Small intestine (tissue), 7 donors: ENCODE results near the gene CDK6. TPM values are rescaled to one million over a fixed set of nuclear protein-coding genes. Genes with fewer than 3 reads are reported as not detected.

ENCODE experiments used
- DNase-seq, 2 donors: peaks; one replicate each; pipeline versions ENCODE4 v3.0.0 to v3.0.0-alpha.2; 2013
- FAIRE-seq: peaks from 2 replicates; lab custom pipeline; 2012; peaks lifted over from hg19 to GRCh38; lab: Jason Lieb, UNC
- H3K27ac ChIP-seq, 3 donors: one replicate each; pipeline ENCODE4 v1.5.1; 2013; ENCODE audit warnings: low read length in 2 of 3, mild to moderate bottlenecking in 2 of 3, control low read depth in 1 of 3, inconsistent platforms in 1 of 3, low read depth in 1 of 3, moderate library complexity in 1 of 3
- H3K27me3 ChIP-seq, 3 donors: one replicate each; pipeline ENCODE4 v1.6.1; 2013; ENCODE audit warnings: low read length in 3 of 3, inconsistent platforms in 1 of 3; ENCODE audit not compliant: control insufficient read depth in 3 of 3, insufficient read depth in 3 of 3
- H3K36me3 ChIP-seq, 3 donors: one replicate each; pipeline ENCODE4 v1.6.1; 2013; ENCODE audit warnings: low read length in 3 of 3, inconsistent platforms in 1 of 3, low read depth in 1 of 3, mild to moderate bottlenecking in 1 of 3, moderate library complexity in 1 of 3; ENCODE audit not compliant: control insufficient read depth in 3 of 3, insufficient read depth in 2 of 3
- H3K4me1 ChIP-seq, 3 donors: one replicate each; pipeline ENCODE4 v1.6.1; 2013; ENCODE audit warnings: low read length in 2 of 3, inconsistent platforms in 1 of 3, low read depth in 1 of 3, mild to moderate bottlenecking in 1 of 3, moderate library complexity in 1 of 3; ENCODE audit not compliant: control insufficient read depth in 3 of 3, insufficient read depth in 2 of 3
- H3K4me3 ChIP-seq, 3 donors: one replicate each; pipeline ENCODE4 v1.5.1; 2013; ENCODE audit warnings: low read length in 3 of 3, control low read depth in 1 of 3, inconsistent platforms in 1 of 3, low read depth in 1 of 3, mild to moderate bottlenecking in 1 of 3, moderate library complexity in 1 of 3
- H3K9me3 ChIP-seq, 2 donors: one replicate each; pipeline ENCODE4 v1.6.1; 2013; ENCODE audit warnings: low read depth in 1 of 2, low read length in 1 of 2; ENCODE audit not compliant: control insufficient read depth in 2 of 2, insufficient read depth in 1 of 2
- WGBS, 3 donors: extraction: QIAGEN DNeasy Blood & Tissue Kit; methylation state at CpG; one replicate each; pipeline ENCODE4 v1.1.7; 2013; 5-methylcytosine and 5-hydroxymethylcytosine counted together
- polyA plus RNA-seq, 4 donors: library from polyadenylated mRNA; stranded (reverse) in 3 of 4; unstranded in 1 of 4; fragments of 200-250 nt in 3 of 4; fragments of 120-200 nt in 1 of 4; gene quantifications; one replicate each; pipeline versions ENCODE4 v1.2.1 to v1.2.3, GENCODE V29; 2013
- donor health status: healthy with polysubstance abuse.
- donor health status: control.
- donor health status: control.
- donor health status: Bipolar disorder and iron deficiency.
- donor health status: healthy.

CDK6 gene
- polyA plus RNA-seq, 4 donors: 1.6 to 28.0 (median 8.1) TPM

DNA sequence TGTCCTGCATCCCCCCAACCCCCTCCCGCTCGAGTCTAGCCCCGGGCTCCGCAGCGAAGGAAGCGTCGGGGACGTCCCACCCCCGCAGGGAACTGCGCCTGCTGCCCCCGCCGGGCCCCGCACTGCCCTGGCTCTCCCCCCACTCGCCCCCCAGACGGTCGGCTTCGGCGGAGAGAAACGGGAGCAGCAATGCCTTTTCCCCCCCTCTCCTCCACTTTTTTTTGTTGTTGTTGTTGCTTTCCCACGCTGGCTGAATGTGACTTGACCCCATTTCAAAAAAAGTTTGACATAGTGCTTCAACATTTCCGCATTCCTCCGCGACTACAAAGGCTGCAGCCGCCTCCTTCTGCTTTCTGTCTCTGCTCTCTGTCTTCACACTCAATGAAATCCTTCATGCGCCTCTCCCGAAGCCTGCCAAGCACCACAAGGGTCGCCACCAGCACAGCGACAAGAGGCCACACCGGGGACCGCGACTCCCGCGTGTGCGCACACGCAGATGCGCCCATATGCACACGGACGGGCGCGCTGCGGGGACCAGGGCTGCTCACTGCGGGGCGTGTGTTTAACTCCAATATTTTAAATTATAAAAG is 1.0 kb downstream of the CDK6 start:
- 0 to 1% (median 0%) methylated on average over 42 to 43 of the region's 43 CpGs for WGBS, 3 donors

GRCh38 chr7:92834507-92835260 is 1.7 kb downstream of the CDK6 start:
- Histone ChIP-seq H3K9me3 (no peaks in the 10 kb centered on the region), H3K27ac (peak overlapping the region; percentile 80 to 94 (median 93)), H3K4me1 (peaks cover 4 to 11% (median 8%) of the 10 kb centered on the region in 3 donors), H3K27me3 (no peaks in the 10 kb centered on the region), H3K36me3 (peaks cover 0 to 7% (median 0%) of the 10 kb centered on the region in 3 donors), H3K4me3 (peak overlapping the region; percentile 64 to 86 (median 86))
- DNase-seq (peak in 1 of 2 donors; percentile 68), FAIRE-seq (no peak)
- 0% methylated on average over 52 to 53 of the region's 53 CpGs for WGBS, 3 donors

More for the DNA sequence above, 1.0 kb downstream of the CDK6 start:
- H3K27me3 ChIP-seq: no peaks in the 10 kb centered on the region
- H3K4me3 ChIP-seq: peak overlapping the region; percentile 64 to 86 (median 86)
- DNase-seq (peak; percentile 74 to 90), FAIRE-seq (no peak)
- no peaks in the 10 kb centered on the region for H3K9me3 ChIP-seq
- peaks cover 2 to 7% (median 5%) of the 10 kb centered on the region in 3 donors for H3K4me1 ChIP-seq
- H3K27ac ChIP-seq: peak overlapping the region; percentile 38 to 94 (median 93)
- H3K36me3 ChIP-seq: peaks cover 0 to 7% (median 0%) of the 10 kb centered on the region in 3 donors

DNA sequence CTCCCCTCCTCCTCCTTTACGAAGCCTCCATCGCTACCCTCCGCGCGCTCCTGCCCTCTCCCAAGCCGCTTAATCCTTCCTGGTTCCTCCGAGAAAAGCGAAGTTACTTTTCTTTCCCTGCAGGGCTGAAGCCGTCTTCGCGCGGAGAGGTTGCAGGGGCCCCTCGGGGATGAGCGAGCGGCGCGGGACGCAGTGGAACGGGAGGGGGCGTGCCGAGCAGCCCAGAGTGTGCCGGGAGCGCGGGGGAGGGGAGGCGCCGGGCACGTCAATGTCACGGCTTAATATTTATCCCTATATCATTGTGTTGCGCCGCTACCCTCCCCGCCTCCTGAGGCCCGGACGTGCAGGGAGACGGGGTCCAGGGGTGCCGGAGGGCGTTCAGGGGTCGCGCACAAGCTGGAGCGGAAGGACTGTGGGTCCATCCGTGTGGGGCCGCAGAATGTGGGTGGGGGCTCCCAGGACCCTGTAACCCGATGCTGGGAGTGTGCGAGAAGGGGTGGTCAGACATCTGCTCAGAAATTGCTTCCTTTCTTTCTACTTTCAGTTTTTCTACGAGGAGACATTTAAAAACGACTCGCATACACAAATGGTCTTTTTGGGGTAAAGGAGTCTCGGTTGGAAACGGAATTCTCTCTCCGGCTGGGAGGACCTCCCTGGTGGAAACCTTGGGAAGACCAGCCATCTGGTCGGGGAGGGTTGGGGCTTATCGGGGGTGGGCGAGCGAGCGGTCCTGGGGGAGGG is 2.4 kb downstream of the CDK6 start:
- Histone ChIP-seq H3K36me3 (peaks cover 0 to 7% (median 0%) of the 10 kb centered on the region in 3 donors), H3K4me3 (peak overlapping the region; percentile 64 to 86 (median 86)), H3K4me1 (peaks cover 4 to 11% (median 8%) of the 10 kb centered on the region in 3 donors), H3K9me3 (no peaks in the 10 kb centered on the region), H3K27me3 (no peaks in the 10 kb centered on the region), H3K27ac (peak overlapping the region; percentile 80 to 94 (median 93))
- 0 to 1% (median 1%) methylated on average over 47 to 54 of the region's 54 CpGs for WGBS, 3 donors
- DNase-seq (peak; percentile 82 to 92), FAIRE-seq (no peak)

GRCh38 chr7:92833024-92833765 is 3.2 kb downstream of the CDK6 start:
- H3K9me3 ChIP-seq: no peaks in the 10 kb centered on the region
- H3K4me3 ChIP-seq: peak overlapping the region; percentile 64 to 86 (median 86)
- H3K36me3 ChIP-seq: peaks cover 0 to 7% (median 0%) of the 10 kb centered on the region in 3 donors
- H3K4me1 ChIP-seq: peaks cover 4 to 11% (median 8%) of the 10 kb centered on the region in 3 donors
- DNase-seq (peak; percentile 92 to 96), FAIRE-seq (no peak)
- 0% methylated on average over 68 to 83 of the region's 83 CpGs for WGBS, 3 donors
- H3K27me3 ChIP-seq: no peaks in the 10 kb centered on the region
- peak overlapping the region; percentile 80 to 94 (median 93) for H3K27ac ChIP-seq

- DNase-seq (no peak), FAIRE-seq (no peak)
- Histone ChIP-seq H3K27ac (peak overlapping the region; percentile 80 to 94 (median 93)), H3K36me3 (peaks cover 0 to 7% (median 0%) of the 10 kb centered on the region in 3 donors), H3K27me3 (no peaks in the 10 kb centered on the region), H3K4me1 (peaks cover 4 to 11% (median 8%) of the 10 kb centered on the region in 3 donors), H3K9me3 (no peaks in the 10 kb centered on the region), H3K4me3 (peak overlapping the region; percentile 64 to 86 (median 86))
- 0 to 2% (median 1%) methylated on average over 16 to 18 of the region's 18 CpGs for WGBS, 3 donors
These were observed 3.8 kb downstream of the CDK6 start for GRCh38 chr7:92832534-92833023.

GRCh38 chr7:92831716-92832533 is 4.4 kb downstream of the CDK6 start:
- Histone ChIP-seq H3K4me3 (peak overlapping the region; percentile 64 to 86 (median 86)), H3K27ac (peak overlapping the region in 2 of 3 donors; percentile 58 to 93), H3K27me3 (no peaks in the 10 kb centered on the region), H3K9me3 (no peaks in the 10 kb centered on the region), H3K4me1 (peaks cover 4 to 11% (median 8%) of the 10 kb centered on the region in 3 donors), H3K36me3 (peaks cover 0 to 11% (median 0%) of the 10 kb centered on the region in 3 donors)
- DNase-seq (peak in 1 of 2 donors; percentile 32), FAIRE-seq (no peak)
- 5 to 25% (median 15%) methylated on average over 7 of the region's 7 CpGs for WGBS, 3 donors

GRCh38 chr7:92830532-92831110 is 5.8 kb downstream of the CDK6 start:
- Histone ChIP-seq H3K9me3 (no peaks in the 10 kb centered on the region), H3K4me3 (no peak overlapping the region)

More at GRCh38 chr7:92830532-92831110, 5.8 kb downstream of the CDK6 start:
- Histone ChIP-seq H3K27ac (peak overlapping the region in 1 of 3 donors; percentile 39), H3K27me3 (no peaks in the 10 kb centered on the region), H3K36me3 (peaks cover 0 to 11% (median 0%) of the 10 kb centered on the region in 3 donors), H3K4me1 (peaks cover 4 to 11% (median 8%) of the 10 kb centered on the region in 3 donors)
- DNase-seq (no peak), FAIRE-seq (no peak)
- WGBS, 3 donors: 6 to 37% (median 13%) methylated on average over 6 of the region's 6 CpGs
